GM19240 (cell line): Measurements from ENCODE around the gene TMEM202.
"Not testable (repeated sequence)": the region's sequence is repeated elsewhere in the genome, so short reads cannot be mapped to it uniquely, and the experiment has no call there.

Source experiments
- DNase-seq: peaks from one replicate; pipeline ENCODE4 v3.0.0; 2011; ENCODE audit warnings: low spot score; ENCODE audit not compliant: insufficient read length

The TMEM202 gene

DNA sequence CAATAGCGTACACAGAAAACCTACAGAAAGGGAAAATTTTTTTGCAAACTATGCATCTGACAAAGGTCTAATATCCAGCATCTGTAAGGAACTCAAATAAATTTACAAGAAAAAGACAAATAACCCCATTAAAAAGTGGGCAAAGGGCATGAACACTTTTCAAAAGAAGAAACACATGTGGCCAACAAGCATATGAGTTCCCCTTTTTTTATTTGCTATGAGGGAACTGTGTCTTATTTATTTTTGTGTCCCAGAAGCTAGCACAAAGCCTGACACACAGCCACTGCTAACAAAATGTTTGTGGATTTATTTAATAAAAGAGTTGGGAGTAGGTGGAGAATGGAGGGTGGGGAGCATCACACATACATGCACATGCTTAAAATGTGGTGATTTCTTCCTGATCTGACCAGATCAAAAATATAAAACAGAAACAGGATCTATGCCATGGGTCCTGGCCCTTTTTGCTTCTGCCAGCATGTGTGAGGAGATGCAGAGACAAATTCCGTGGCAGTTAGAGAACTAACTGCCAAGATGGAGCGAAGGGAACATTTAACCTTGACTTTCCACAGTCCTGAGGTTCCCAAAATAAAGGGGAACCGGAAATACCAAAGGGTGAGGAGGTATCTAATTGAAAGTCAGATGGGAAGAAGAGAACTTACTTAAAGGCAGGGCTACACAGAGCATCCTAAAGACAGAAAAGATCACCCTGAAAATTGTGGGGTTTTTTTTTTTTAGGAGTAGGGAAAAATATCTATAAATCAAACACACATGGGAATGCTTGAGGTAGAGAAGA, at the start of gene TMEM202:
Gene TMEM202 (plus strand): TSS at position 510 of the 793 bp plus-strand sequence. CDS start 22 bp downstream, at position 532.
- DNase-seq: no peak

GRCh38 chr15:72353266-72353665, 44.8 kb upstream of the TMEM202 start:
- DNase-seq: no peak

DNA sequence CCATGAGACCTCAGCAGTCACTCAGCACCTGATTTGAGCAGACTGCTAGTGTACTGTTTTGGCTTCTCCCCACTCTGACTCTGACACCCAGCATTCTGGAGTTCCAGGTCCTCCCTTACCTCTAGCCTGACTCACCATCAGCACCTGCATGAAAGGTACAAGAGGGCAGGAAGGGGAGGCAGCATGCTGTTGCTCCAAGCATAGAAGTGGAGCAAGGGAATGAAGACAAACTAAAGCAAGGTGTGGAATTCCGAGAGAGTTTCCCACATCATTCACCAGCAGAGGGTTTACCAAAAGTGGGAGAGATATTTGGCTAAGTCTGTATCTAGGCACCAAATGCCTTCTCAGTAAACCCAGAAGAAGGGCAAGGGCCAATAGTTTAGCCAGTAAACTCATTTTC, 43.6 kb upstream of the TMEM202 start:
- DNase-seq: no peak

DNA sequence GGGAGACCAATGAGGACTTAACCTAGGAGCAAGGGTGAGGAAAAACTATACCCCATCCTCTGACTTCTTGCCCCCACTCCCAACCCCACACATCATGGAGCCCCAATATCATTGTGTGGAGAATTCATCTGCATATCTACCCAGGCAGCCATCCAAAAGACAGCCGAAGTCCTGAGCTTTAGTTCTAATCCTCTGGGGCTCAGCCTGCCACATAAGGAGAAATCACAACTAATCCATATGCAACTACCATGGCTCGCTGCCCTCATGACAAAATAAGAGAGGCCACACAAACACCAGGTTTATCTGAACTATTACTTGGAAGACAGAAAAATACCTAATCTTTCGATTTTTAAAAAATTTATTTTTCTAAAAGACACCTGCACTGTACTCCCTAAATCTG, 40.0 kb upstream of the TMEM202 start:
- no peak for DNase-seq

GRCh38 chr15:72358650-72359171, 39.4 kb upstream of the TMEM202 start:
- no peak for DNase-seq

DNA sequence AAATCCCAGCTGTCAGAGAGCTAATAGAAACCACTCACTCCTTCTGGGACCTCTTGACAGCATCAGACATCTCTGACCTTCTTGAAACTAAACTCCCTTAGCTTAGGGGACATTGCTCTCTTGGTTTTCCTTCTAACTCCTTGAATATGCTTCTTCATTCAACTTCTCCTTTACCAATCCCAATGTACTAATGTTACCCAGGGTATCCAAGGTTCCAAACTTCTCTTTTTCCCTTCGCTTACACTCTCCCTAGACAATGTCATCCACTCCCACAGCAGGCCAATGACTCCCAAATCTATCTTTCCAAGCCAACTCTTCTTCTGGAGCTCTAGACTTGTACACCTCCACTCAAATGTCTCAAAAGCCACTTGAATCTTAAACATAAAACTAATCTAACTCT, 36.9 kb upstream of the TMEM202 start:
- no peak for DNase-seq

- peak; percentile 21 for DNase-seq
Measured at GRCh38 chr15:72365844-72366243, 32.3 kb upstream of the TMEM202 start.

DNA sequence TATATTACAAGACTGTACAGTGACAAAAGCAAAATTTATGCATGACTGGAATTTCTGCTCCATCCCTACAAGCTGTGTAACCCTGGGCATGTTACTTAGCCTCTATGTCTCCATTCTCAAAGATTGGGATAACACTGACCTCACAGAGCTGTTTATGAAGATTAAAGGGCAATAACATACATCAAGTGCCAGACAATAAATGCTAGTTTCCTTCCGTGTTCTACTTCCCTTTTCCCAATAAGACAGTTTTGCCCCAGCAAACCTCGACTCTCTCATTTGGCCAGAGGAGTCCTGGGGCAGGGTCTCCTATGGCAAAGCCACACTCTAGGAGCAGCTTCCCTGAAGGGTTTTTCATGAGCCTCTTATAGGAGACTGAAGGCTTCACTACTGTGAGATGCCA, 29.8 kb upstream of the TMEM202 start:
- no peak for DNase-seq

GRCh38 chr15:72368899-72369298, 29.2 kb upstream of the TMEM202 start:
- no peak for DNase-seq

GRCh38 chr15:72369964-72370363, 28.1 kb upstream of the TMEM202 start:
- DNase-seq: no peak

DNA sequence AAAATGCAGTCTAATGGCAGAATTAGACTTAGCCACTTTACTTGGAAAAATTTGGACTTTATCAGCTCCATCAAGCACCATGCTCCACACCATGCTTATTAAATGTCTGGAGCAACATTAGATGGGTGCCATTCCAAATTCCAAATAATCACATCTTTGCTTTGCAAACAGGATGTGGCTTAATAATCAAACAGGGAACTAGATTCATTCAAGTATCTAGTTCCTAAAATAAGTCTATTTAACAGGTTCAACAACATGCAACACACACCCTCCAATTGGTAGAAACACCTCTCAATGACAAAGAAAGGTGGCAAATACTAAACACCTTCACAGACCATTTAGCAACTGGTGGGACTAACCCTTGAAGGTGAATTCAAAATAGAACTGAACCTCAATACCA, 25.7 kb upstream of the TMEM202 start:
- DNase-seq: no peak

DNA sequence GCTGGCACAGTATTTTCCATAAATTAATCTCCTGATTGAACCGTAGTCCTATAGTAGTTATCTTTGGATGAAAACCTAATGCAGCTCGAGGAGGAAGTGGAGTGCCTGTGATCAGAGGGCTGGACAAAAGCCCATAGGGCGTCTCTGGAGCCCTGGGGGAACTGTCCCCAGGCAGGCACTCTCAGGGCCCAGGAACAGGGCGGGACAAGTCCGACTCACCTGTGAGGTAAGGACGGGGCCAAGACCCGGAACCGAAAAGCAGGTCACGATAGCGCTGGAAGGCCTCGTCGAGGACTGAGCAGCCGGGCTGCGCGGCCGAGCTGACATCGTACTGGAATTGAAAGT, 22.6 kb upstream of the TMEM202 start:
- DNase-seq: no peak

GRCh38 chr15:72375846-72376581, 22.1 kb upstream of the TMEM202 start, which contains the start of gene HEXA:
TSS of gene HEXA (minus strand) at chr15:72376014. CDS start at chr15:72375972, 42 bp downstream.
- DNase-seq: peak; percentile 79

GRCh38 chr15:72377331-72377730, 20.8 kb upstream of the TMEM202 start:
- no peak for DNase-seq

- not testable (repeated sequence) for DNase-seq
Measured at GRCh38 chr15:72379106-72379505, 19.0 kb upstream of the TMEM202 start.

- no peak for DNase-seq
Measured at GRCh38 chr15:72379856-72380430, 18.2 kb upstream of the TMEM202 start.

DNA sequence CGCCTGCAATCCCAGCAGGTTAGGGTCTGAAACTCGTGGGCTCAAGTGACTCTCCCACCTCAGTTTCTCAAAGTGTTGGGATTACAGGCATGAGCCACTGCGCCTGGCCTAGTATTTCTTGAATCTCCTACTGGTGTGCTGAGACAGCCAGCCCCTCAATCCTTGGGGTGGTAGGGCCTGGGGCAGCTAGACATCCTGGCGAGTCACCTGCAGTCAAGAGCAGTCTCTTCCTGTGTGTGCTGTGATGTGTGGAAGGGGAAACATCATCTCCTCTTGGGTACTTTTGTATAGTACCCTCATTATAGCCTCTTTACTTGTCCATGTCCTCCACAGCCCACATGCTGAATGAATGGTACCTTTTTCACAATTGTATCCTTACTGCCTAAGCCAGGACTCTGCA, 17.4 kb upstream of the TMEM202 start:
- no peak for DNase-seq

GRCh38 chr15:72382146-72382545, 16.0 kb upstream of the TMEM202 start:
- DNase-seq: no peak

DNA sequence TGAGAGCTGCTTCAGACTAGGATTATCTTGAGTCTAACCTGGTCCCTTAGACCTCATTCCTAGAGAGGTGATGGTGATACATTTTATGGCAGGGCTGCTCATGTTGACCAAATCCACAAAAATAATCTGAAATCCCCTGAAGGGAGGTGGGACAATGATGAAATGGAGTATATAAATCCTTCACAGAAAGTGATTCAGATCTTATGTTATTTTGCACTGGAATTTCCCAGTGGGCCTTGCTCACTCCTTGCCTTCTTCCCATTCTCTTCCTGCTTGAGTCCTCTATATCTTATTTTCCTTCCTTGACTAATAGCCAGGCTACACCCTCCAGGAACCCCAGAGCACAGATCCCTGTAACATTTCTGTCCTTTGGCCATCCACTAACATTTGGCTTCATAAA, 10.4 kb upstream of the TMEM202 start:
- no peak for DNase-seq

GRCh38 chr15:72389231-72389630, 8.9 kb upstream of the TMEM202 start:
- no peak for DNase-seq

DNA sequence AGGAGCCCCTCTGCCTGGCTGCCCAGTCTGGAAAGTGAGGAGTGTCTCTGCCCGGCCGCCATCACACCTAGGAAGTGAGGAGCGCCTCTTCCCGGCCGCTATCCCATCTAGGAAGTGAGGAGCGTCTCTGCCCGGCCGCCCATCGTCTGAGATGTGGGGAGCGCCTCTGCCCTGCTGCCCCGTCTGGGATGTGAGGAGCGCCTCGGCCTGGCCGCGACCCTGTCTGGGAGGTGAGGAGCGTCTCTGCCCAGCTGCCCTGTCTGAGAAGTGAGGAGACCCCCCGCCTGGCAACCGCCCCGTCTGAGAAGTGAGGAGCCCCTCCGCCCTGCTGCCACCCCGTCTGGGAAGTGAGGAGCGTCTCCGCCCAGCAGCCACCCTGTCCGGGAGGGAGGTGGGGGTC, 1.8 kb upstream of the TMEM202 start:
- not testable (repeated sequence) for DNase-seq

DNA sequence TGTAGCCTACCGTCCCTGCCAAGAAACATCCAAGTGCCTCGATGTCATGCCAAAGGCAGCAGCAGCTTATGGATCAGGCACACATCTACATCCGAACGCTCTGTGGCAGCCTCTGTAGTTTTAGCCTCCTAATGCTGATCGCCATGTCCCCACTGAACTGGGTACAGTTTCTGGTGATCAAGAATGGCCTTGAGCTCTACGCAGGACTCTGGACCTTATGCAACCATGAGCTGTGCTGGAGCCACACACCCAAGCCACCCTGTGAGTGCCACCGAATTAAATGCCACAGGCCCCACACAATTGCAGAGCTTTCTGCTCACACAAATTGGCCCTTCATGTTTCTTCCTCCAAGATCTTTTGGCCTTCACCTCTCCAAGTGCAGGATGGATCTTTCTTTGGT, 543 bp downstream of the TMEM202 start:
- DNase-seq: no peak
